GM21825 (cell line): Measurements from ENCODE around the gene HBG1.
A peak's percentile ranks its signal among the peaks of the same experiment; 100 is the strongest.

Source experiments
- ATAC-seq: cut with Tn5 transposase; IDR thresholded peaks from one replicate; pipeline ENCODE4 v1.9.1; 2021; ENCODE audit warnings: mild to moderate bottlenecking, moderate library complexity; ENCODE audit not compliant: unreplicated experiment

HBG1 gene

GRCh38 chr11:5247472-5248192 is 2.0 kb downstream of the HBG1 start:
- ATAC-seq, result no peak

- no peak for ATAC-seq
These were observed 2.7 kb downstream of the HBG1 start for GRCh38 chr11:5246772-5247471.

GRCh38 chr11:5245155-5245554 is 4.5 kb downstream of the HBG1 start:
- no peak for ATAC-seq

- no peak for ATAC-seq
These were observed 5.9 kb downstream of the HBG1 start for GRCh38 chr11:5243816-5244180.

GRCh38 chr11:5242933-5243815 is 6.5 kb downstream of the HBG1 start:
- ATAC-seq, result no peak

GRCh38 chr11:5242208-5242607 is 7.4 kb downstream of the HBG1 start:
- ATAC-seq, result no peak

GRCh38 chr11:5241458-5241857 is 8.2 kb downstream of the HBG1 start:
- ATAC-seq, result no peak

GRCh38 chr11:5240458-5240857 is 9.2 kb downstream of the HBG1 start:
- no peak for ATAC-seq

GRCh38 chr11:5240056-5240455 is 9.6 kb downstream of the HBG1 start:
- no peak for ATAC-seq

GRCh38 chr11:5239046-5239445 is 10.6 kb downstream of the HBG1 start:
- no peak for ATAC-seq

- ATAC-seq, result no peak
These were observed 11.2 kb downstream of the HBG1 start for GRCh38 chr11:5238486-5238885.

- ATAC-seq, result no peak
These were observed 12.2 kb downstream of the HBG1 start for GRCh38 chr11:5237420-5237819.

GRCh38 chr11:5235364-5236095 is 14.1 kb downstream of the HBG1 start:
- no peak for ATAC-seq

- ATAC-seq, result peak; percentile 83
These were observed 15.2 kb downstream of the HBG1 start, which contains the start of gene HBD for GRCh38 chr11:5234381-5234834. Gene HBD (minus strand): TSS chr11:5234483. CDS start chr11:5234433, 50 bp downstream.

- ATAC-seq, result no peak
These were observed 16.4 kb downstream of the HBG1 start for GRCh38 chr11:5233307-5233706.

- no peak for ATAC-seq
These were observed 16.8 kb downstream of the HBG1 start for GRCh38 chr11:5232821-5233220.

- no peak for ATAC-seq
These were observed 17.5 kb downstream of the HBG1 start for GRCh38 chr11:5232176-5232575.

- ATAC-seq, result no peak
These were observed 18.5 kb downstream of the HBG1 start for GRCh38 chr11:5231111-5231510.

- no peak for ATAC-seq
These were observed 19.4 kb downstream of the HBG1 start for GRCh38 chr11:5230266-5230665.

- no peak for ATAC-seq
These were observed 19.9 kb downstream of the HBG1 start for GRCh38 chr11:5229796-5230195.

- no peak for ATAC-seq
These were observed 20.3 kb downstream of the HBG1 start for GRCh38 chr11:5229356-5229755.
